GM23338 (cell line): ENCODE measurements around the gene TNFSF13B. TPM values are rescaled to one million over a fixed set of nuclear protein-coding genes. Genes with fewer than 3 reads are reported as not detected.

Experiments used
- ATAC-seq: fragments of 200-7000 bp; cut with Tn5 transposase; 3 replicates; pipeline ENCODE4 v1.9.1; 2020
- DNase-seq: peaks from one replicate; pipeline ENCODE4 v3.0.0-alpha.2; 2015; ENCODE audit warnings: low spot score
- H2AFZ ChIP-seq: fragments of 200-600 bp; sonication (generic); 2 replicates; pipeline ENCODE4 v1.8.0; 2016; ENCODE audit warnings: antibody characterized with exemption, mild to moderate bottlenecking, moderate library complexity
- H3F3A ChIP-seq: fragments of 200-600 bp; sonication (generic); replicated peaks from 2 replicates; pipeline ENCODE4 v1.8.0; 2017; ENCODE audit warnings: antibody characterized with exemption, mixed run types, low read depth
- H3K27ac ChIP-seq: fragments of 200-600 bp; sonication (generic); 2 replicates; pipeline ENCODE4 v1.6.1; 2016; ENCODE audit warnings: low read depth
- H3K27me3 ChIP-seq: fragments of 200-600 bp; sonication (generic); 2 replicates; pipeline ENCODE4 v1.8.0; 2016; ENCODE audit warnings: mild to moderate bottlenecking, mixed run types, moderate library complexity; ENCODE audit not compliant: insufficient read depth
- H3K36me3 ChIP-seq: fragments of 200-600 bp; sonication (generic); 2 replicates; pipeline ENCODE4 v1.8.0; 2016; ENCODE audit warnings: mild to moderate bottlenecking; ENCODE audit not compliant: insufficient read depth
- H3K4me1 ChIP-seq: fragments of 200-600 bp; sonication (generic); 2 replicates; pipeline ENCODE4 v1.8.0; 2016; ENCODE audit warnings: mild to moderate bottlenecking, moderate library complexity; ENCODE audit not compliant: insufficient read depth
- H3K4me2 ChIP-seq: fragments of 200-600 bp; sonication (generic); 2 replicates; pipeline ENCODE4 v1.7.1; 2017; ENCODE audit warnings: mixed run types
- H3K4me3 ChIP-seq: fragments of 200-600 bp; sonication (generic); 2 replicates; pipeline ENCODE4 v1.6.1; 2016; ENCODE audit warnings: mixed run types
- H3K79me2 ChIP-seq: fragments of 200-600 bp; sonication (generic); replicated peaks from 2 replicates; pipeline ENCODE4 v1.8.0; 2017; ENCODE audit warnings: mild to moderate bottlenecking; ENCODE audit not compliant: insufficient read depth
- H3K9me2 ChIP-seq: fragments of 200-600 bp; sonication (generic); 2 replicates; pipeline ENCODE4 v1.8.0; 2017; ENCODE audit not compliant: insufficient read depth
- H4K20me1 ChIP-seq: fragments of 200-600 bp; sonication (generic); replicated peaks from 2 replicates; pipeline ENCODE4 v1.8.0; 2017; ENCODE audit warnings: mild to moderate bottlenecking; ENCODE audit not compliant: insufficient read depth
- H3K27ac Mint-ChIP-seq: 2 replicates; pipeline ENCODE4 v1.8.0; 2020; ENCODE audit warnings: inconsistent platforms, mild to moderate bottlenecking, moderate library complexity, mixed read lengths
- H3K27me3 Mint-ChIP-seq: 3 replicates; pipeline ENCODE4 v1.8.0; 2022; ENCODE audit warnings: low read depth, mild to moderate bottlenecking, moderate library complexity, mixed read lengths, inconsistent platforms; ENCODE audit not compliant: insufficient read depth, poor library complexity
- H3K36me3 Mint-ChIP-seq: 3 replicates; pipeline ENCODE4 v1.8.0; 2021; ENCODE audit warnings: low read depth, mild to moderate bottlenecking, inconsistent platforms, moderate library complexity, mixed read lengths
- H3K4me1 Mint-ChIP-seq: 3 replicates; pipeline ENCODE4 v1.8.0; 2020; ENCODE audit warnings: mild to moderate bottlenecking, inconsistent platforms, mixed read lengths
- H3K4me3 Mint-ChIP-seq: 3 replicates; pipeline ENCODE4 v1.8.0; 2021; ENCODE audit warnings: moderate library complexity, mild to moderate bottlenecking, inconsistent platforms, mixed read lengths
- H3K9me3 Mint-ChIP-seq: 3 replicates; pipeline ENCODE4 v1.8.0; 2020; ENCODE audit warnings: moderate library complexity, mild to moderate bottlenecking, inconsistent platforms, mixed read lengths
- CREB1 ChIP-seq: fragments of 250-450 bp; sonication (Bioruptor Pico); IDR thresholded peaks from 2 replicates; pipeline ENCODE4 v1.5.0; 2020; ENCODE audit warnings: low read depth, mild to moderate bottlenecking, moderate library complexity
- EZH2 ChIP-seq: fragments of 200-600 bp; sonication (generic); IDR thresholded peaks from one replicate; pipeline ENCODE4 v1.8.0; 2017; ENCODE audit warnings: antibody characterized with exemption, mild to moderate bottlenecking, low read depth; ENCODE audit not compliant: unreplicated experiment
- EZH2phosphoT487 ChIP-seq: fragments of 200-600 bp; sonication (generic); IDR thresholded peaks from one replicate; pipeline ENCODE4 v1.8.1; 2018; ENCODE audit warnings: antibody characterized with exemption; ENCODE audit not compliant: unreplicated experiment
- JUNB ChIP-seq: IDR thresholded peaks from one replicate; pipeline ENCODE4 v1.6.1; 2016; ENCODE audit warnings: antibody characterized with exemption; ENCODE audit not compliant: unreplicated experiment
- NANOG ChIP-seq: IDR thresholded peaks from 2 replicates; pipeline ENCODE4 v1.6.1; 2016; ENCODE audit warnings: antibody characterized with exemption, borderline replicate concordance
- STAT1 ChIP-seq: IDR thresholded peaks from one replicate; pipeline ENCODE4 v1.6.1; 2016; ENCODE audit warnings: antibody characterized with exemption; ENCODE audit not compliant: unreplicated experiment
- ZNF462 ChIP-seq: fragments of 250-450 bp; sonication (Bioruptor Pico); IDR thresholded peaks from 2 replicates; pipeline ENCODE4 v1.5.0; 2020; ENCODE audit warnings: mild to moderate bottlenecking, moderate library complexity
- polyA plus RNA-seq: library from polyadenylated mRNA; unstranded; fragments of >200 nt; fragmentation: Nextera tagmentation; extraction: Ambion mirVana; gene quantifications from 2 replicates; pipeline ENCODE4 v1.2.1, GENCODE V29; 2016
- total RNA-seq: library from RNA; depleted of rRNA; stranded (reverse); fragments of >200 nt; shearing (Covaris generic); gene quantifications from 2 replicates; pipeline ENCODE4 v1.2.3, GENCODE V29; 2014
- TF ChIP-seq, protein P1 (sequence below): IDR thresholded peaks from 2 replicates; pipeline ENCODE4 v1.6.1; 2016; ENCODE audit warnings: antibody characterized with exemption
- TF ChIP-seq, protein P2 (sequence below), 2 experiments: fragments of 200-600 bp in 1 of 2; sonication (generic) in 1 of 2; conservative IDR thresholded peaks; 2 replicates each; pipeline versions ENCODE4 v1.5.1 to v1.6.1; 2016 to 2017; ENCODE audit warnings: antibody characterized with exemption in 2 of 2, low read depth in 2 of 2, mild to moderate bottlenecking in 2 of 2, moderate library complexity in 1 of 2

Gene TNFSF13B
- total and polyA plus RNA-seq, 2 experiments from 2014 or later: 0.10 to 0.55 TPM

- ATAC-seq (no peak), DNase-seq (no peak)
- Histone ChIP-seq H3K79me2 (no peaks in the 10 kb centered on the region), H3K27me3 (no peaks in the 10 kb centered on the region), H2AFZ (no peak overlapping the region), H3K4me2 (no peak overlapping the region), H3K4me1 (no peaks in the 10 kb centered on the region), H3K4me3 (no peak overlapping the region), H3K36me3 (no peaks in the 10 kb centered on the region), H3K27ac (no peak overlapping the region), H3F3A (no peaks in the 10 kb centered on the region), H4K20me1 (no peaks in the 10 kb centered on the region), H3K9me2 (no peaks in the 10 kb centered on the region)
- TF ChIP-seq ZNF462 (CRISPR knock-in tag) (no peak), STAT1 (no peak), JUNB (no peak), CREB1 (CRISPR knock-in tag) (no peak), NANOG (no peak), EZH2phosphoT487 (no peak), EZH2 (no peak)
- TF ChIP-seq, protein P1, sequence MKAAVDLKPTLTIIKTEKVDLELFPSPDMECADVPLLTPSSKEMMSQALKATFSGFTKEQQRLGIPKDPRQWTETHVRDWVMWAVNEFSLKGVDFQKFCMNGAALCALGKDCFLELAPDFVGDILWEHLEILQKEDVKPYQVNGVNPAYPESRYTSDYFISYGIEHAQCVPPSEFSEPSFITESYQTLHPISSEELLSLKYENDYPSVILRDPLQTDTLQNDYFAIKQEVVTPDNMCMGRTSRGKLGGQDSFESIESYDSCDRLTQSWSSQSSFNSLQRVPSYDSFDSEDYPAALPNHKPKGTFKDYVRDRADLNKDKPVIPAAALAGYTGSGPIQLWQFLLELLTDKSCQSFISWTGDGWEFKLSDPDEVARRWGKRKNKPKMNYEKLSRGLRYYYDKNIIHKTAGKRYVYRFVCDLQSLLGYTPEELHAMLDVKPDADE: no peak
- TF ChIP-seq, protein P2, sequence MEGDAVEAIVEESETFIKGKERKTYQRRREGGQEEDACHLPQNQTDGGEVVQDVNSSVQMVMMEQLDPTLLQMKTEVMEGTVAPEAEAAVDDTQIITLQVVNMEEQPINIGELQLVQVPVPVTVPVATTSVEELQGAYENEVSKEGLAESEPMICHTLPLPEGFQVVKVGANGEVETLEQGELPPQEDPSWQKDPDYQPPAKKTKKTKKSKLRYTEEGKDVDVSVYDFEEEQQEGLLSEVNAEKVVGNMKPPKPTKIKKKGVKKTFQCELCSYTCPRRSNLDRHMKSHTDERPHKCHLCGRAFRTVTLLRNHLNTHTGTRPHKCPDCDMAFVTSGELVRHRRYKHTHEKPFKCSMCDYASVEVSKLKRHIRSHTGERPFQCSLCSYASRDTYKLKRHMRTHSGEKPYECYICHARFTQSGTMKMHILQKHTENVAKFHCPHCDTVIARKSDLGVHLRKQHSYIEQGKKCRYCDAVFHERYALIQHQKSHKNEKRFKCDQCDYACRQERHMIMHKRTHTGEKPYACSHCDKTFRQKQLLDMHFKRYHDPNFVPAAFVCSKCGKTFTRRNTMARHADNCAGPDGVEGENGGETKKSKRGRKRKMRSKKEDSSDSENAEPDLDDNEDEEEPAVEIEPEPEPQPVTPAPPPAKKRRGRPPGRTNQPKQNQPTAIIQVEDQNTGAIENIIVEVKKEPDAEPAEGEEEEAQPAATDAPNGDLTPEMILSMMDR (conservative IDR thresholded peaks at IDR 0.05; ENCODE audit: low read depth in 2 of 2): no peak
- H3K27ac Mint-ChIP-seq: no peak overlapping the region
- peaks cover 3% of the 10 kb centered on the region for H3K27me3 Mint-ChIP-seq
- no peaks in the 10 kb centered on the region for H3K36me3 Mint-ChIP-seq
- H3K4me1 Mint-ChIP-seq: peaks cover 8% of the 10 kb centered on the region
- H3K4me3 Mint-ChIP-seq: no peak overlapping the region
- H3K9me3 Mint-ChIP-seq: no peaks in the 10 kb centered on the region
These were observed 79.8 kb downstream of the TNFSF13B start for GRCh38 chr13:108349269-108349668.
